Measurements from ENCODE around the gene MMD2.

GRCh38 chr7:4911111-4911828 lies 47.7 kb downstream of the MMD2 start:
- TF ChIP-seq, protein P1, sequence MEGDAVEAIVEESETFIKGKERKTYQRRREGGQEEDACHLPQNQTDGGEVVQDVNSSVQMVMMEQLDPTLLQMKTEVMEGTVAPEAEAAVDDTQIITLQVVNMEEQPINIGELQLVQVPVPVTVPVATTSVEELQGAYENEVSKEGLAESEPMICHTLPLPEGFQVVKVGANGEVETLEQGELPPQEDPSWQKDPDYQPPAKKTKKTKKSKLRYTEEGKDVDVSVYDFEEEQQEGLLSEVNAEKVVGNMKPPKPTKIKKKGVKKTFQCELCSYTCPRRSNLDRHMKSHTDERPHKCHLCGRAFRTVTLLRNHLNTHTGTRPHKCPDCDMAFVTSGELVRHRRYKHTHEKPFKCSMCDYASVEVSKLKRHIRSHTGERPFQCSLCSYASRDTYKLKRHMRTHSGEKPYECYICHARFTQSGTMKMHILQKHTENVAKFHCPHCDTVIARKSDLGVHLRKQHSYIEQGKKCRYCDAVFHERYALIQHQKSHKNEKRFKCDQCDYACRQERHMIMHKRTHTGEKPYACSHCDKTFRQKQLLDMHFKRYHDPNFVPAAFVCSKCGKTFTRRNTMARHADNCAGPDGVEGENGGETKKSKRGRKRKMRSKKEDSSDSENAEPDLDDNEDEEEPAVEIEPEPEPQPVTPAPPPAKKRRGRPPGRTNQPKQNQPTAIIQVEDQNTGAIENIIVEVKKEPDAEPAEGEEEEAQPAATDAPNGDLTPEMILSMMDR (IDR thresholded peaks at IDR 0.05; ENCODE audit: low read length): no peak
- no peak for TF ChIP-seq EZH2 (IDR thresholded peaks at IDR 0.05; ENCODE audit: borderline replicate concordance, low read length)
